ENCODE results near the gene CPXM1. TPM values are rescaled to one million over a fixed set of nuclear protein-coding genes. Genes with fewer than 3 reads are reported as not detected.

CPXM1 gene
- total and polyA plus RNA-seq, 9 of the 15 experiments (the other 6 are each of a cell fraction or from before 2014, with no cell fraction given): 0.04 to 1.1 (median 0.37) TPM; not detected in 2

DNA sequence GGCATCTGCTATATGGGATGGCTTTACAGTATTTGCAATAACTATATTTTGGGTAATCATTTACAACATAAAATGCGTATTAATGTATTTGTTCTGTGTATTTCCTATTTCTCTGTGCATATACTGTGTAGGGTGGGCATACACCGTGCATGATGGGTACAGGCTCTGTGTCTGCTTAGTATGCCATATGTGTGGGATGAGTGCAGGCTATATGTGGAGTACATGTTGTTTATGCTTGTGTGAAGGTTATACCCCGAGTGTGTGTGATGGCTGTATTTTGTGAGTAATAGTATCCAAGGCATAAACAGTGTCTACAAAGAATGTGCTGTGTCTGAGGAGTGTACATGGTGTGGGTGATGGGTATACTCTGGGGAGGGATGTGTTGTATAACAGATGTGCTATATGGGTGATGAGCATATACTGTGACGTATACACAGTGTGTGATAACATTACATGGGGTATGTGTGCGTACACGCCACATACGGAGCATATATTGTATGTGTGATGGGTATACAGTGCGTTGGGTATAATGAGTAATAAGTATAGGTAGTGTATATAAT is 52.7 kb downstream of the CPXM1 start:
- peaks cover 2 to 35% of the 10 kb centered on the region in 2 experiments; a peak in 4 of 5 replicates for H3K4me1 ChIP-seq (replicated peaks in 1 of 2; ENCODE audit: control insufficient read depth in 2 of 2, insufficient read depth in 2 of 2, low read length in 2 of 2)
- FAIRE-seq: no peak
- no peak for TF ChIP-seq NR2C1 (IDR thresholded peaks at IDR 0.05)
- no peak for TF ChIP-seq NR2C1 (tag; IDR thresholded peaks at IDR 0.05)
- no peak for TF ChIP-seq ARID2 (IDR thresholded peaks at IDR 0.05)
- TF ChIP-seq ZNF134 (CRISPR knock-in tag; conservative IDR thresholded peaks at IDR 0.05): no peak
- TF ChIP-seq ZNF717 (CRISPR knock-in tag; IDR thresholded peaks at IDR 0.05): no peak
- TF ChIP-seq, protein P1, sequence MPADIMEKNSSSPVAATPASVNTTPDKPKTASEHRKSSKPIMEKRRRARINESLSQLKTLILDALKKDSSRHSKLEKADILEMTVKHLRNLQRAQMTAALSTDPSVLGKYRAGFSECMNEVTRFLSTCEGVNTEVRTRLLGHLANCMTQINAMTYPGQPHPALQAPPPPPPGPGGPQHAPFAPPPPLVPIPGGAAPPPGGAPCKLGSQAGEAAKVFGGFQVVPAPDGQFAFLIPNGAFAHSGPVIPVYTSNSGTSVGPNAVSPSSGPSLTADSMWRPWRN (IDR thresholded peaks at IDR 0.05; ENCODE audit: low read depth): no peak
- no peak for TF ChIP-seq IRF2 (CRISPR knock-in tag; IDR thresholded peaks at IDR 0.05)
- TF ChIP-seq ZBTB1 (CRISPR knock-in tag; IDR thresholded peaks at IDR 0.05; ENCODE audit: borderline replicate concordance, low read depth): no peak
- TF ChIP-seq, protein P2, sequence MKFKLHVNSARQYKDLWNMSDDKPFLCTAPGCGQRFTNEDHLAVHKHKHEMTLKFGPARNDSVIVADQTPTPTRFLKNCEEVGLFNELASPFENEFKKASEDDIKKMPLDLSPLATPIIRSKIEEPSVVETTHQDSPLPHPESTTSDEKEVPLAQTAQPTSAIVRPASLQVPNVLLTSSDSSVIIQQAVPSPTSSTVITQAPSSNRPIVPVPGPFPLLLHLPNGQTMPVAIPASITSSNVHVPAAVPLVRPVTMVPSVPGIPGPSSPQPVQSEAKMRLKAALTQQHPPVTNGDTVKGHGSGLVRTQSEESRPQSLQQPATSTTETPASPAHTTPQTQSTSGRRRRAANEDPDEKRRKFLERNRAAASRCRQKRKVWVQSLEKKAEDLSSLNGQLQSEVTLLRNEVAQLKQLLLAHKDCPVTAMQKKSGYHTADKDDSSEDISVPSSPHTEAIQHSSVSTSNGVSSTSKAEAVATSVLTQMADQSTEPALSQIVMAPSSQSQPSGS (CRISPR knock-in tag; IDR thresholded peaks at IDR 0.05): no peak
- TF ChIP-seq, protein P3, sequence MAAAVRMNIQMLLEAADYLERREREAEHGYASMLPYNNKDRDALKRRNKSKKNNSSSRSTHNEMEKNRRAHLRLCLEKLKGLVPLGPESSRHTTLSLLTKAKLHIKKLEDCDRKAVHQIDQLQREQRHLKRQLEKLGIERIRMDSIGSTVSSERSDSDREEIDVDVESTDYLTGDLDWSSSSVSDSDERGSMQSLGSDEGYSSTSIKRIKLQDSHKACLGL (CRISPR knock-in tag; IDR thresholded peaks at IDR 0.05; ENCODE audit: borderline replicate concordance, poor library complexity, severe bottlenecking): no peak
- no peak for TF ChIP-seq ESRRA (IDR thresholded peaks at IDR 0.05; ENCODE audit: borderline replicate concordance, low read depth)
- no peak for TF ChIP-seq ZNF830 (CRISPR knock-in tag; IDR thresholded peaks at IDR 0.05)
- TF ChIP-seq KDM1A (IDR thresholded peaks at IDR 0.05): no peak
- no peaks in the 10 kb centered on the region for H4K20me1 ChIP-seq (replicated peaks; ENCODE audit: control insufficient read depth, insufficient read depth, low read length)
- H3K9me3 ChIP-seq (replicated peaks; ENCODE audit: control insufficient read depth, insufficient read depth, low read depth, low read length): no peaks in the 10 kb centered on the region
- H3K9ac ChIP-seq (ENCODE audit: insufficient read depth in 1 of 2, low read depth in 2 of 2, low read length in 2 of 2): no peak overlapping the region
- no TSS peak for BruUV-seq (replicated peaks)
- H3K9me1 ChIP-seq (ENCODE audit: control insufficient read depth, insufficient read depth, low read length): no peaks in the 10 kb centered on the region
- WGBS (ENCODE audit: insufficient coverage, low coverage, missing lambda C conversion rate): 33% methylated on average over 8 of the region's 8 CpGs
- in situ Hi-C loops (cut with MboI): no loop called here
- H2AFZ ChIP-seq (ENCODE audit: low read depth, low read length): no peak overlapping the region
- no peaks in the 10 kb centered on the region for H3K79me2 ChIP-seq (ENCODE audit: control insufficient read depth, insufficient read depth, low read length)
- H3K4me2 ChIP-seq (ENCODE audit: insufficient read depth, low read length): no peak overlapping the region
- no peak for ATAC-seq
- H3K27ac ChIP-seq (ENCODE audit: extremely low read depth, low read depth, low read length): no peak overlapping the region
- intact Hi-C loops (cut with micrococcal nuclease): no loop called here
- H3K36me3 ChIP-seq (ENCODE audit: control insufficient read depth, insufficient read depth, low read length): no peaks in the 10 kb centered on the region
- CTCF ChIA-PET (ENCODE audit: low intra/inter-chr PET ratio): no interaction called here
- peaks cover 0 to 35% of the 10 kb centered on the region in 2 experiments; a peak in 2 of 5 replicates for H3K27me3 ChIP-seq (ENCODE audit: control insufficient read depth in 2 of 2, insufficient read depth in 2 of 2, low read length in 2 of 2)
- POLR2A ChIA-PET: no interaction called here
- DNase-seq (ENCODE audit: extremely low read depth in 1 of 4, low spot score in 3 of 4): no peak
- H3K4me3 ChIP-seq: no peak overlapping the region

Measured in K562 (cell line).